OCI-LY1 (cell line): ENCODE results near the gene FLNC.

Experiments used
- EZH2 ChIP-seq: fragments of 200-600 bp; sonication (generic), shearing (Covaris generic); IDR thresholded peaks from 2 replicates; pipeline ENCODE4 v1.8.0; 2017; ENCODE audit warnings: borderline replicate concordance, mixed run types, mild to moderate bottlenecking, antibody characterized with exemption, low read length, moderate library complexity, mixed read lengths
- TF ChIP-seq, protein P1 (sequence below): fragments of 200-600 bp; sonication (generic), shearing (Covaris generic); IDR thresholded peaks from 2 replicates; pipeline ENCODE4 v1.5.1; 2017; ENCODE audit warnings: mild to moderate bottlenecking, antibody characterized with exemption, low read length, moderate library complexity, mixed read lengths

GRCh38 chr7:128884561-128885369, 54.6 kb downstream of the FLNC start:
- TF ChIP-seq, protein P1, sequence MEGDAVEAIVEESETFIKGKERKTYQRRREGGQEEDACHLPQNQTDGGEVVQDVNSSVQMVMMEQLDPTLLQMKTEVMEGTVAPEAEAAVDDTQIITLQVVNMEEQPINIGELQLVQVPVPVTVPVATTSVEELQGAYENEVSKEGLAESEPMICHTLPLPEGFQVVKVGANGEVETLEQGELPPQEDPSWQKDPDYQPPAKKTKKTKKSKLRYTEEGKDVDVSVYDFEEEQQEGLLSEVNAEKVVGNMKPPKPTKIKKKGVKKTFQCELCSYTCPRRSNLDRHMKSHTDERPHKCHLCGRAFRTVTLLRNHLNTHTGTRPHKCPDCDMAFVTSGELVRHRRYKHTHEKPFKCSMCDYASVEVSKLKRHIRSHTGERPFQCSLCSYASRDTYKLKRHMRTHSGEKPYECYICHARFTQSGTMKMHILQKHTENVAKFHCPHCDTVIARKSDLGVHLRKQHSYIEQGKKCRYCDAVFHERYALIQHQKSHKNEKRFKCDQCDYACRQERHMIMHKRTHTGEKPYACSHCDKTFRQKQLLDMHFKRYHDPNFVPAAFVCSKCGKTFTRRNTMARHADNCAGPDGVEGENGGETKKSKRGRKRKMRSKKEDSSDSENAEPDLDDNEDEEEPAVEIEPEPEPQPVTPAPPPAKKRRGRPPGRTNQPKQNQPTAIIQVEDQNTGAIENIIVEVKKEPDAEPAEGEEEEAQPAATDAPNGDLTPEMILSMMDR: no peak
- TF ChIP-seq EZH2: no peak
